Measurements from ENCODE around the gene OSBP2. TPM values are rescaled to one million over a fixed set of nuclear protein-coding genes. Genes with fewer than 3 reads are reported as not detected.
"Not testable (repeated sequence)": the region's sequence is repeated elsewhere in the genome, so short reads cannot be mapped to it uniquely, and the experiment has no call there.

OSBP2 gene
- total RNA-seq, 1 donor from 2014 or later, result 3.1 TPM

- H3K36me3 ChIP-seq, result no peaks in the 10 kb centered on the region
- no peaks in the 10 kb centered on the region for H3K9me3 ChIP-seq
- intact Hi-C loops (cut with DNase I), result no loop called here
- H3K4me1 ChIP-seq, result no peaks in the 10 kb centered on the region
- no peaks in the 10 kb centered on the region for H3K27me3 ChIP-seq (ENCODE audit: low read depth)
- TF ChIP-seq CTCF (IDR thresholded peaks at IDR 0.05), result no peak
- H3K27ac ChIP-seq, result no peak overlapping the region
- no peak for ATAC-seq
- no peak for DNase-seq
- no peak overlapping the region for H3K4me3 ChIP-seq
Measured at GRCh38 chr22:30770716-30771115, 76.0 kb downstream of the OSBP2 start.

- H3K27me3 ChIP-seq (ENCODE audit: low read depth), result no peaks in the 10 kb centered on the region
- no peaks in the 10 kb centered on the region for H3K36me3 ChIP-seq
- ATAC-seq (no peak), DNase-seq (no peak)
- H3K9me3 ChIP-seq, result no peaks in the 10 kb centered on the region
- no peak overlapping the region for H3K4me3 ChIP-seq
- intact Hi-C loops (cut with DNase I), result no loop called here
- no peak for TF ChIP-seq CTCF (IDR thresholded peaks at IDR 0.05)
- no peak overlapping the region for H3K27ac ChIP-seq
- H3K4me1 ChIP-seq, result no peaks in the 10 kb centered on the region
Measured at GRCh38 chr22:30773919-30774318, 79.2 kb downstream of the OSBP2 start.

GRCh38 chr22:30774566-30774965, 79.9 kb downstream of the OSBP2 start:
- DNase-seq (no peak), ATAC-seq (no peak)
- H3K4me3 ChIP-seq, result no peak overlapping the region
- TF ChIP-seq CTCF (IDR thresholded peaks at IDR 0.05), result no peak
- intact Hi-C loops (cut with DNase I), result no loop called here
- H3K27ac ChIP-seq, result no peak overlapping the region
- H3K4me1 ChIP-seq, result no peaks in the 10 kb centered on the region
- no peaks in the 10 kb centered on the region for H3K27me3 ChIP-seq (ENCODE audit: low read depth)
- H3K36me3 ChIP-seq, result no peaks in the 10 kb centered on the region
- no peaks in the 10 kb centered on the region for H3K9me3 ChIP-seq

- TF ChIP-seq CTCF (IDR thresholded peaks at IDR 0.05), result no peak
- Histone ChIP-seq H3K27ac (no peak overlapping the region), H3K4me3 (no peak overlapping the region), H3K9me3 (no peaks in the 10 kb centered on the region), H3K36me3 (no peaks in the 10 kb centered on the region), H3K4me1 (no peaks in the 10 kb centered on the region), H3K27me3 (ENCODE audit: low read depth) (no peaks in the 10 kb centered on the region)
- intact Hi-C loops (cut with DNase I), result no loop called here
- no peak for ATAC-seq
- no peak for DNase-seq
Measured at GRCh38 chr22:30776476-30776875, 81.8 kb downstream of the OSBP2 start.

GRCh38 chr22:30777146-30777545, 82.5 kb downstream of the OSBP2 start:
- intact Hi-C loops (cut with DNase I); DNase-seq; H3K27me3 ChIP-seq (ENCODE audit: low read depth); H3K27ac ChIP-seq; H3K9me3 ChIP-seq; ATAC-seq; H3K36me3 ChIP-seq; H3K4me1 ChIP-seq; H3K4me3 ChIP-seq: not testable (repeated sequence)

GRCh38 chr22:30777587-30777986, 82.9 kb downstream of the OSBP2 start:
- no peaks in the 10 kb centered on the region for H3K36me3 ChIP-seq
- TF ChIP-seq CTCF (IDR thresholded peaks at IDR 0.05), result no peak
- no peak overlapping the region for H3K4me3 ChIP-seq
- H3K27ac ChIP-seq, result no peak overlapping the region
- DNase-seq (no peak), ATAC-seq (no peak)
- H3K4me1 ChIP-seq, result no peaks in the 10 kb centered on the region
- no peaks in the 10 kb centered on the region for H3K9me3 ChIP-seq
- no peaks in the 10 kb centered on the region for H3K27me3 ChIP-seq (ENCODE audit: low read depth)
- intact Hi-C loops (cut with DNase I), result no loop called here
